Type B pancreatic cell (in vitro differentiated cells): ENCODE measurements around the gene DTNB. TPM values are rescaled to one million over a fixed set of nuclear protein-coding genes. Genes with fewer than 3 reads are reported as not detected.

Source experiments
- DNase-seq: peaks from one replicate; pipeline ENCODE4 v3.0.0; 2021; ENCODE audit warnings: mixed read lengths; ENCODE audit not compliant: unreplicated experiment; ENCODE audit errors: extremely low spot score
- H3K27ac Mint-ChIP-seq: 2 replicates; pipeline ENCODE4 v1.8.0; 2021; ENCODE audit warnings: mild to moderate bottlenecking, mixed read lengths
- H3K27me3 Mint-ChIP-seq: 2 replicates; pipeline ENCODE4 v1.8.0; 2021; ENCODE audit warnings: mixed read lengths
- H3K36me3 Mint-ChIP-seq: 2 replicates; pipeline ENCODE4 v1.8.0; 2021; ENCODE audit warnings: mixed read lengths
- H3K4me1 Mint-ChIP-seq: one replicate; pipeline ENCODE4 v1.8.0; 2021; ENCODE audit warnings: mixed read lengths; ENCODE audit not compliant: unreplicated experiment
- H3K4me3 Mint-ChIP-seq: 2 replicates; pipeline ENCODE4 v1.8.0; 2021; ENCODE audit warnings: mild to moderate bottlenecking, mixed read lengths
- H3K9me3 Mint-ChIP-seq: 2 replicates; pipeline ENCODE4 v1.8.0; 2021; ENCODE audit warnings: mixed read lengths
- CTCF ChIP-seq: fragments of 200-600 bp; sonication (generic); conservative IDR thresholded peaks from 2 replicates; pipeline ENCODE4 v1.5.0; 2021; ENCODE audit warnings: antibody characterized with exemption, mild to moderate bottlenecking
- total RNA-seq: library from RNA; stranded (reverse); gene quantifications from 2 replicates; pipeline ENCODE4 v1.2.1, GENCODE V29; 2021; ENCODE audit warnings: low replicate concordance

Gene DTNB
- total RNA-seq, 1 donor from 2014 or later = 28.6 TPM

DNA sequence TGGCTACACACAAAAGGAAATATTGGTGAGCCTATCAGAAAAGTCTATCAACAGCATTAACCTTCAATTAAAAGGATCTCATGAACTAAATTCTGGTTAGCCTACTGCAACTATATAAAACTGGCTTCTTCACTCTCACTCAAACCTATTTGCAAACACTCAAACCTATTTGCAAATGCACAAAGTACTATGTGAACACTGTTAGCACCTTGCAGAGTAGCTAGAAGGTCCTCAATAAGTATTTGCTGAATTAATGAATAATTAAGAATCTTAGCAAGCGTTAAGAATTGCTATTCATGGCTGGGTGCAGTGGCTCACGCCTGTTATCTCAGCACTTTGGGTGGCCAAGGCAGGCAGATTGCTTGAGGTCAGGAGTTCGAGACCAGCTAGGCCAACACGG, 150.3 kb downstream of the DTNB start:
- H3K9me3 Mint-ChIP-seq = no peaks in the 10 kb centered on the region
- TF ChIP-seq CTCF = no peak
- H3K36me3 Mint-ChIP-seq = peaks cover 4% of the 10 kb centered on the region
- H3K27me3 Mint-ChIP-seq = no peaks in the 10 kb centered on the region
- no peak overlapping the region for H3K27ac Mint-ChIP-seq
- no peak for DNase-seq
- H3K4me1 Mint-ChIP-seq = peaks cover 6% of the 10 kb centered on the region
- no peak overlapping the region for H3K4me3 Mint-ChIP-seq

- Mint-ChIP-seq H3K4me1 (peaks cover 10% of the 10 kb centered on the region), H3K27ac (peak overlapping the region; percentile 0), H3K36me3 (no peaks in the 10 kb centered on the region), H3K9me3 (no peaks in the 10 kb centered on the region), H3K4me3 (no peak overlapping the region), H3K27me3 (no peaks in the 10 kb centered on the region)
- DNase-seq = no peak
- TF ChIP-seq CTCF = peak; percentile 86
These were observed 151.6 kb downstream of the DTNB start for GRCh38 chr2:25521665-25522387.

- H3K27ac Mint-ChIP-seq = no peak overlapping the region
- no peaks in the 10 kb centered on the region for H3K27me3 Mint-ChIP-seq
- no peaks in the 10 kb centered on the region for H3K9me3 Mint-ChIP-seq
- peaks cover 10% of the 10 kb centered on the region for H3K4me1 Mint-ChIP-seq
- no peak for TF ChIP-seq CTCF
- no peak overlapping the region for H3K4me3 Mint-ChIP-seq
- DNase-seq = no peak
- no peaks in the 10 kb centered on the region for H3K36me3 Mint-ChIP-seq
These were observed 152.3 kb downstream of the DTNB start for GRCh38 chr2:25521126-25521525.

DNA sequence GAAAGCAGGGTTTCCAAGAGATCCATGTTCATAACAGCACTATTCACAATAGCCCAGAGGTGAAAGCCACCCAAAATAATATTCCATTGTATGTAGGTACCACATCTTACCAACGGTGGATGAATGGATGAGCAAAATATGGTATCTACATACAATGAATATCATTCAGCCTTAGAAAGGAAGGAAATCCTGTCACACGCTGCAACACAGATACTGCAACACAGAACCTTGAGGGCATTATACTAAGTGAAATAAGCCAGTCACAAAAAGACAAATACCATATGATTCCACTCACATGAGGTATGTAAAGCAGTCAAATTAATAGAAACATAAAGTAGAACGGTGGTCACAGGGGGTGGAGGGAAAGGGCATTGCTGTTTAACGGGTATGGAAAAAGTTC, 155.7 kb downstream of the DTNB start:
- H3K27ac Mint-ChIP-seq = peak overlapping the region; percentile 91
- no peak for TF ChIP-seq CTCF
- H3K4me1 Mint-ChIP-seq = peaks cover 15% of the 10 kb centered on the region
- no peak for DNase-seq
- H3K9me3 Mint-ChIP-seq = peaks cover 4% of the 10 kb centered on the region
- no peaks in the 10 kb centered on the region for H3K27me3 Mint-ChIP-seq
- no peak overlapping the region for H3K4me3 Mint-ChIP-seq
- peaks cover 15% of the 10 kb centered on the region for H3K36me3 Mint-ChIP-seq

DNA sequence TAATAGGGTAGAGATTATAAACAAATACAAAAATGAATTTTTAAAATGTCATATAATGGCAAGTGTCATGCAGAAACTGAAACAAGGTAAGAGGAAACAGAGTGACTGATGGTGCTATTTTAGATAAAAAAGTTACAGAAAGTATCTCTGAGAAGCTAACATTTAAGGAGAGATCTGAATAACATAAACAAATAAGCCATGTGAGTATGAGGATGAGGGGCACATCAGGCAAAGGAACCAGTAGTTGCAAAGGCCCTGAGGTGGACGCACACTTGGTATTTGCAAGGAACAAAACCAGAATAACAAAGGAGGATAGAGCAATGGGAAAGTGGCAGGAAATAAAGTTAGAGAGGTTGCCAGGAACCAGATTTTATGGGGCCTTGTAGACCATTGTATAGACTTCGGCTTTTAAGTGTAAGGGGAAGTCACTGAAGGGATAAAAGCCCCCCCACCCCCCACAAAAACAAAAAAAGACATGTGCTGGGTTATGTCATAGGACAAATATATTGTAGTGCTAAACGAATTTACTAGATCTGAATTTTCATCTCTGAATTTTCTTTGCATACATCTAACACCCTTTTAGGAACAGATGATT, 159.2 kb downstream of the DTNB start:
- no peak for DNase-seq
- Mint-ChIP-seq H3K27ac (peak overlapping the region; percentile 99), H3K4me3 (peak overlapping the region; percentile 29), H3K9me3 (peaks cover 4% of the 10 kb centered on the region), H3K4me1 (peaks cover 14% of the 10 kb centered on the region), H3K27me3 (no peaks in the 10 kb centered on the region), H3K36me3 (peaks cover 22% of the 10 kb centered on the region)
- no peak for TF ChIP-seq CTCF
